GM12878 (cell line): ENCODE measurements around the gene BCS1L. TPM values are rescaled to one million over a fixed set of nuclear protein-coding genes. Genes with fewer than 3 reads are reported as not detected.

Experiments used
- BCL11A ChIP-seq: IDR thresholded peaks from 2 replicates; pipeline ENCODE4 v1.6.1; 2011; ENCODE audit warnings: low read depth, low read length
- CBFB ChIP-seq: IDR thresholded peaks from 2 replicates; pipeline ENCODE4 v1.6.1; 2016; ENCODE audit warnings: antibody characterized with exemption, low read depth
- CHD4 ChIP-seq: fragments of 200-600 bp; sonication (generic); IDR thresholded peaks from 2 replicates; pipeline ENCODE4 v1.6.1; 2016; ENCODE audit warnings: mild to moderate bottlenecking
- GABPA ChIP-seq: IDR thresholded peaks from 2 replicates; pipeline ENCODE4 v1.6.1; 2014; ENCODE audit warnings: antibody characterized with exemption, low read depth, mild to moderate bottlenecking, inconsistent platforms
- NBN ChIP-seq: fragments of 450-650 bp; IDR thresholded peaks from 2 replicates; pipeline ENCODE4 v1.6.1; 2016
- NFIC ChIP-seq: IDR thresholded peaks from 2 replicates; pipeline ENCODE4 v1.6.1; 2012; ENCODE audit warnings: low read depth, mild to moderate bottlenecking, inconsistent platforms, low read length, moderate library complexity
- PAX8 ChIP-seq: fragments of 450-650 bp; IDR thresholded peaks from 2 replicates; pipeline ENCODE4 v1.6.1; 2017; ENCODE audit warnings: mild to moderate bottlenecking, moderate library complexity
- POLR2A ChIP-seq: IDR thresholded peaks from 2 replicates; pipeline ENCODE4 v1.6.1; 2011; ENCODE audit warnings: low read depth, mild to moderate bottlenecking, low read length
- RB1 ChIP-seq: fragments of 450-650 bp; formaldehyde crosslinking; IDR thresholded peaks from 2 replicates; pipeline ENCODE4 v1.6.1; 2017; ENCODE audit warnings: mild to moderate bottlenecking, borderline replicate concordance
- RCOR1 ChIP-seq: conservative IDR thresholded peaks from 2 replicates; pipeline ENCODE4 v1.6.1; 2012; ENCODE audit warnings: low read depth, low read length, improper control_type of control experiment
- SREBF1 ChIP-seq: IDR thresholded peaks from 2 replicates; pipeline ENCODE4 v1.6.1; 2012; ENCODE audit warnings: mild to moderate bottlenecking, low read length
- TARDBP ChIP-seq: IDR thresholded peaks from 2 replicates; pipeline ENCODE4 v1.6.1; 2016; ENCODE audit warnings: borderline replicate concordance
- ZBED1 ChIP-seq: IDR thresholded peaks from 2 replicates; pipeline ENCODE4 v1.6.1; 2016; ENCODE audit warnings: borderline replicate concordance
- polyA plus RNA-seq, 11 experiments: library from polyadenylated mRNA; depleted of rRNA in 4 of 11; unstranded in 6 of 11; stranded (reverse) in 5 of 11; fragments of >200 nt; fragmentation: Nextera tagmentation in 4 of 11; fragmentation: Illumina TruSeq in 1 of 11; extraction: Ambion mirVana in 4 of 11; extraction: Trizol in 1 of 11; gene quantifications; 1 replicate in 1 of 11; 2 replicates in 10 of 11; pipeline versions ENCODE4 v1.2.1 to v1.2.3, GENCODE V29; 2011 to 2016; ENCODE audit warnings: inconsistent platforms in 2 of 11, missing spikeins in 2 of 11, low read depth in 1 of 11
- total RNA-seq, 4 experiments: library from RNA; depleted of rRNA in 3 of 4; stranded (reverse); fragments of >200 nt in 3 of 4; fragmentation: Illumina TruSeq in 1 of 4; extraction: Trizol in 1 of 4; gene quantifications; 2 replicates each; pipeline versions ENCODE4 v1.2.1 to v1.2.3, GENCODE V29; 2013 to 2021
- TF ChIP-seq, protein P1 (sequence below): fragments of 450-650 bp; IDR thresholded peaks from 2 replicates; pipeline ENCODE4 v1.6.1; 2018; ENCODE audit warnings: borderline replicate concordance, mild to moderate bottlenecking; ENCODE audit not compliant: partially characterized antibody
- TF ChIP-seq, protein P2 (sequence below): IDR thresholded peaks from 2 replicates; pipeline ENCODE4 v1.6.1; 2011; ENCODE audit warnings: low read depth, mild to moderate bottlenecking, low read length, moderate library complexity, borderline replicate concordance; ENCODE audit errors: extremely low read depth
- TF ChIP-seq, protein P3 (sequence below): IDR thresholded peaks from 2 replicates; pipeline ENCODE4 v1.6.1; 2011; ENCODE audit warnings: borderline replicate concordance, low read depth, mild to moderate bottlenecking, moderate library complexity, low read length; ENCODE audit not compliant: insufficient read depth, poor library complexity, severe bottlenecking
- TF ChIP-seq, protein P4 (sequence below): fragments of 450-650 bp; formaldehyde crosslinking; IDR thresholded peaks from 2 replicates; pipeline ENCODE4 v1.4.0; 2022; ENCODE audit warnings: mild to moderate bottlenecking, moderate library complexity
- TF ChIP-seq, protein P5 (sequence below): fragments of 450-650 bp; IDR thresholded peaks from 2 replicates; pipeline ENCODE4 v1.6.1; 2017; ENCODE audit warnings: low read depth, mild to moderate bottlenecking, moderate library complexity
- TF ChIP-seq, protein P6 (sequence below): fragments of 450-650 bp; IDR thresholded peaks from 2 replicates; pipeline ENCODE4 v1.6.1; 2016; ENCODE audit warnings: mild to moderate bottlenecking

The BCS1L gene
- total and polyA plus RNA-seq, 10 of the 15 experiments (the other 5 are each of a cell fraction or from before 2014, with no cell fraction given) = 40.4 to 114 (median 65.2) TPM

DNA sequence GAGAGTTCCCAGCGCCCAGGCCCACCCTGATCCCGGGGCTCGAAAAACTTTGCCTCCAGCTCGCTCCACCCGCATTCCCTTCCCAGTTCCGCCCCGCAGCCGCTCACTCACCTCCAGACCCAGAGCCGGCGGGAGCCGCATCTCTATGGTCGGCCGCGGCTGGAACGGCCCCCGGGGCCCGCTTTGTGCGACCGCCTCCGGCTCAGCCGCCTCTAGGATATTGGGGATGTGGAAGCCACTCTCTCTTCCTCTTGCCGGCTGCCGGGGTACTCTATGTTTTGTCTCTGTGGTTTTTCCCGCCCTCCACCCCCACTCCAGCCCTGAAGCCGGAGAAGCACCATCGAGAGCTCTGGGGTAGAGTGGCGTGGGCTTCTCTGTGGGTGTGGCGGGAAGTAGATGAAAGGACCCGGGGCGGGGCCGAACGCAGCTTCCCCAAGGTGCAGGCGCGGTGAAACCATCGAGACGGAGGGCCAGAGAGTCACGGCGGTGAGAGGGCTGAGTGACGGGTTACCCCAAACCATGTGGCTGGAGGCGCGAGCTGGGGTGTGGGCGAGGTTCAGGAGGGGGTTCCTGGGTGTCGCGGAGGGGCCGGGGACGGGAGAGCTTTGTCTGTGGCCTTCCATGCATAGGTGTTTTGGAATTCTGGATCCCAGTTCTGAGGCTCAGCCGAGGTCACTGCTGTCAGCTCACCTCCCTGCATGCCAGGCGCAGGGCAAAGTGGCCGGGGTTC lies at the start of gene BCS1L, which contains the start of gene ZNF142 (continued):
- TF ChIP-seq, protein P1, sequence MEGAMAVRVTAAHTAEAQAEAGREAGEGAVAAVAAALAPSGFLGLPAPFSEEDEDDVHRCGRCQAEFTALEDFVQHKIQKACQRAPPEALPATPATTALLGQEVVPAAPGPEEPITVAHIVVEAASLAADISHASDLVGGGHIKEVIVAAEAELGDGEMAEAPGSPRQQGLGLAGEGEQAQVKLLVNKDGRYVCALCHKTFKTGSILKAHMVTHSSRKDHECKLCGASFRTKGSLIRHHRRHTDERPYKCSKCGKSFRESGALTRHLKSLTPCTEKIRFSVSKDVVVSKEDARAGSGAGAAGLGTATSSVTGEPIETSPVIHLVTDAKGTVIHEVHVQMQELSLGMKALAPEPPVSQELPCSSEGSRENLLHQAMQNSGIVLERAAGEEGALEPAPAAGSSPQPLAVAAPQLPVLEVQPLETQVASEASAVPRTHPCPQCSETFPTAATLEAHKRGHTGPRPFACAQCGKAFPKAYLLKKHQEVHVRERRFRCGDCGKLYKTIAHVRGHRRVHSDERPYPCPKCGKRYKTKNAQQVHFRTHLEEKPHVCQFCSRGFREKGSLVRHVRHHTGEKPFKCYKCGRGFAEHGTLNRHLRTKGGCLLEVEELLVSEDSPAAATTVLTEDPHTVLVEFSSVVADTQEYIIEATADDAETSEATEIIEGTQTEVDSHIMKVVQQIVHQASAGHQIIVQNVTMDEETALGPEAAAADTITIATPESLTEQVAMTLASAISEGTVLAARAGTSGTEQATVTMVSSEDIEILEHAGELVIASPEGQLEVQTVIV = peak; percentile 26
- peak; percentile 83; the same call in 1 of the 2 replicates for TF ChIP-seq RB1
- TF ChIP-seq RCOR1 = peak; percentile 64; the same call in 1 of the 2 replicates
- peak; percentile 53; the same call in 1 of the 2 replicates for TF ChIP-seq ZBED1
- no peak for TF ChIP-seq NFIC
- TF ChIP-seq SREBF1 = no peak
- no peak for TF ChIP-seq TARDBP
- TF ChIP-seq, protein P2, sequence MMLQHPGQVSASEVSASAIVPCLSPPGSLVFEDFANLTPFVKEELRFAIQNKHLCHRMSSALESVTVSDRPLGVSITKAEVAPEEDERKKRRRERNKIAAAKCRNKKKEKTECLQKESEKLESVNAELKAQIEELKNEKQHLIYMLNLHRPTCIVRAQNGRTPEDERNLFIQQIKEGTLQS = no peak
- TF ChIP-seq NBN = peak; percentile 73
- TF ChIP-seq, protein P3, sequence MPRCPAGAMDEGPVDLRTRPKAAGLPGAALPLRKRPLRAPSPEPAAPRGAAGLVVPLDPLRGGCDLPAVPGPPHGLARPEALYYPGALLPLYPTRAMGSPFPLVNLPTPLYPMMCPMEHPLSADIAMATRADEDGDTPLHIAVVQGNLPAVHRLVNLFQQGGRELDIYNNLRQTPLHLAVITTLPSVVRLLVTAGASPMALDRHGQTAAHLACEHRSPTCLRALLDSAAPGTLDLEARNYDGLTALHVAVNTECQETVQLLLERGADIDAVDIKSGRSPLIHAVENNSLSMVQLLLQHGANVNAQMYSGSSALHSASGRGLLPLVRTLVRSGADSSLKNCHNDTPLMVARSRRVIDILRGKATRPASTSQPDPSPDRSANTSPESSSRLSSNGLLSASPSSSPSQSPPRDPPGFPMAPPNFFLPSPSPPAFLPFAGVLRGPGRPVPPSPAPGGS = peak; percentile 23
- TF ChIP-seq GABPA = peak; percentile 79
- no peak for TF ChIP-seq PAX8
- peak; percentile 91 for TF ChIP-seq POLR2A
- no peak; the same call in 1 of the 2 replicates for TF ChIP-seq CBFB
- TF ChIP-seq, protein P4, sequence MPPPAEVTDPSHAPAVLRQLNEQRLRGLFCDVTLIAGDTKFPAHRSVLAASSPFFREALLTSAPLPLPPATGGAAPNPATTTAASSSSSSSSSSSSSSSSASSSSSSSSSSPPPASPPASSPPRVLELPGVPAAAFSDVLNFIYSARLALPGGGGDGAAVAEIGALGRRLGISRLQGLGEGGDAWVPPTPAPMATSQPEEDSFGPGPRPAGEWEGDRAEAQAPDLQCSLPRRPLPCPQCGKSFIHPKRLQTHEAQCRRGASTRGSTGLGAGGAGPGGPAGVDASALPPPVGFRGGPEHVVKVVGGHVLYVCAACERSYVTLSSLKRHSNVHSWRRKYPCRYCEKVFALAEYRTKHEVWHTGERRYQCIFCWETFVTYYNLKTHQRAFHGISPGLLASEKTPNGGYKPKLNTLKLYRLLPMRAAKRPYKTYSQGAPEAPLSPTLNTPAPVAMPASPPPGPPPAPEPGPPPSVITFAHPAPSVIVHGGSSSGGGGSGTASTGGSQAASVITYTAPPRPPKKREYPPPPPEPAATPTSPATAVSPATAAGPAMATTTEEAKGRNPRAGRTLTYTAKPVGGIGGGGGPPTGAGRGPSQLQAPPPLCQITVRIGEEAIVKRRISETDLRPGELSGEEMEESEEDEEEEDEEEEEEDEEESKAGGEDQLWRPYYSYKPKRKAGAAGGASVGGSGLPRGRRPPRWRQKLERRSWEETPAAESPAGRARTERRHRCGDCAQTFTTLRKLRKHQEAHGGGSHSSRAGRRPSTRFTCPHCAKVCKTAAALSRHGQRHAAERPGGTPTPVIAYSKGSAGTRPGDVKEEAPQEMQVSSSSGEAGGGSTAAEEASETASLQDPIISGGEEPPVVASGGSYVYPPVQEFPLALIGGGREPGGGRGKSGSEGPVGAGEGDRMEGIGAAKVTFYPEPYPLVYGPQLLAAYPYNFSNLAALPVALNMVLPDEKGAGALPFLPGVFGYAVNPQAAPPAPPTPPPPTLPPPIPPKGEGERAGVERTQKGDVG = no peak
- TF ChIP-seq BCL11A = no peak
- TF ChIP-seq CHD4 = no peak
- TF ChIP-seq, protein P5, sequence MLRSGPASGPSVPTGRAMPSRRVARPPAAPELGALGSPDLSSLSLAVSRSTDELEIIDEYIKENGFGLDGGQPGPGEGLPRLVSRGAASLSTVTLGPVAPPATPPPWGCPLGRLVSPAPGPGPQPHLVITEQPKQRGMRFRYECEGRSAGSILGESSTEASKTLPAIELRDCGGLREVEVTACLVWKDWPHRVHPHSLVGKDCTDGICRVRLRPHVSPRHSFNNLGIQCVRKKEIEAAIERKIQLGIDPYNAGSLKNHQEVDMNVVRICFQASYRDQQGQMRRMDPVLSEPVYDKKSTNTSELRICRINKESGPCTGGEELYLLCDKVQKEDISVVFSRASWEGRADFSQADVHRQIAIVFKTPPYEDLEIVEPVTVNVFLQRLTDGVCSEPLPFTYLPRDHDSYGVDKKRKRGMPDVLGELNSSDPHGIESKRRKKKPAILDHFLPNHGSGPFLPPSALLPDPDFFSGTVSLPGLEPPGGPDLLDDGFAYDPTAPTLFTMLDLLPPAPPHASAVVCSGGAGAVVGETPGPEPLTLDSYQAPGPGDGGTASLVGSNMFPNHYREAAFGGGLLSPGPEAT = peak; percentile 82
- TF ChIP-seq, protein P6, sequence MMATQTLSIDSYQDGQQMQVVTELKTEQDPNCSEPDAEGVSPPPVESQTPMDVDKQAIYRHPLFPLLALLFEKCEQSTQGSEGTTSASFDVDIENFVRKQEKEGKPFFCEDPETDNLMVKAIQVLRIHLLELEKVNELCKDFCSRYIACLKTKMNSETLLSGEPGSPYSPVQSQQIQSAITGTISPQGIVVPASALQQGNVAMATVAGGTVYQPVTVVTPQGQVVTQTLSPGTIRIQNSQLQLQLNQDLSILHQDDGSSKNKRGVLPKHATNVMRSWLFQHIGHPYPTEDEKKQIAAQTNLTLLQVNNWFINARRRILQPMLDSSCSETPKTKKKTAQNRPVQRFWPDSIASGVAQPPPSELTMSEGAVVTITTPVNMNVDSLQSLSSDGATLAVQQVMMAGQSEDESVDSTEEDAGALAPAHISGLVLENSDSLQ = peak; percentile 96
